HUES64 (cell line): ENCODE results near the gene SH2D6.
A peak's percentile ranks its signal among the peaks of the same experiment; 100 is the strongest.
"Not testable (repeated sequence)": the region's sequence is repeated elsewhere in the genome, so short reads cannot be mapped to it uniquely, and the experiment has no call there.

ENCODE experiments used
- H3K27ac ChIP-seq: 2 replicates; pipeline ENCODE4 v1.7.0; 2013; ENCODE audit warnings: low read depth, low read length, inconsistent platforms
- H3K27me3 ChIP-seq: 2 replicates; pipeline ENCODE4 v1.6.1; 2013; ENCODE audit warnings: mild to moderate bottlenecking, low read length; ENCODE audit not compliant: insufficient read depth
- H3K36me3 ChIP-seq: 2 replicates; pipeline ENCODE4 v1.6.1; 2013; ENCODE audit warnings: mild to moderate bottlenecking, low read length; ENCODE audit not compliant: insufficient read depth
- H3K4me1 ChIP-seq: 2 replicates; pipeline ENCODE4 v1.6.1; 2013; ENCODE audit warnings: mild to moderate bottlenecking, low read length, moderate library complexity; ENCODE audit not compliant: insufficient read depth
- H3K4me3 ChIP-seq: 2 replicates; pipeline ENCODE4 v1.5.1; 2013; ENCODE audit warnings: mild to moderate bottlenecking, low read length, moderate library complexity
- H3K9ac ChIP-seq: 2 replicates; pipeline ENCODE4 v1.6.1; 2013; ENCODE audit warnings: mild to moderate bottlenecking, low read depth, low read length
- H3K9me3 ChIP-seq: 2 replicates; pipeline ENCODE4 v1.6.1; 2013; ENCODE audit warnings: low read depth, low read length; ENCODE audit not compliant: insufficient read depth
- WGBS: fragments of 150-250, 120-280 bp; methylation state at CpG from one replicate; pipeline ENCODE4 v1.1.7; 2013; ENCODE audit warnings: missing lambda C conversion rate; 5-methylcytosine and 5-hydroxymethylcytosine counted together

The SH2D6 gene

GRCh38 chr2:85435981-85436835 lies 17.7 kb downstream of the SH2D6 start:
- no peaks in the 10 kb centered on the region for H3K36me3 ChIP-seq
- no peak overlapping the region for H3K27ac ChIP-seq
- H3K4me1 ChIP-seq = peaks cover 27% of the 10 kb centered on the region
- no peak overlapping the region for H3K4me3 ChIP-seq
- H3K9ac ChIP-seq = no peak overlapping the region
- H3K9me3 ChIP-seq = no peaks in the 10 kb centered on the region
- 86% methylated on average over 16 of the region's 16 CpGs for WGBS
- peaks cover 8% of the 10 kb centered on the region; the same call in 1 of the 2 replicates for H3K27me3 ChIP-seq

DNA sequence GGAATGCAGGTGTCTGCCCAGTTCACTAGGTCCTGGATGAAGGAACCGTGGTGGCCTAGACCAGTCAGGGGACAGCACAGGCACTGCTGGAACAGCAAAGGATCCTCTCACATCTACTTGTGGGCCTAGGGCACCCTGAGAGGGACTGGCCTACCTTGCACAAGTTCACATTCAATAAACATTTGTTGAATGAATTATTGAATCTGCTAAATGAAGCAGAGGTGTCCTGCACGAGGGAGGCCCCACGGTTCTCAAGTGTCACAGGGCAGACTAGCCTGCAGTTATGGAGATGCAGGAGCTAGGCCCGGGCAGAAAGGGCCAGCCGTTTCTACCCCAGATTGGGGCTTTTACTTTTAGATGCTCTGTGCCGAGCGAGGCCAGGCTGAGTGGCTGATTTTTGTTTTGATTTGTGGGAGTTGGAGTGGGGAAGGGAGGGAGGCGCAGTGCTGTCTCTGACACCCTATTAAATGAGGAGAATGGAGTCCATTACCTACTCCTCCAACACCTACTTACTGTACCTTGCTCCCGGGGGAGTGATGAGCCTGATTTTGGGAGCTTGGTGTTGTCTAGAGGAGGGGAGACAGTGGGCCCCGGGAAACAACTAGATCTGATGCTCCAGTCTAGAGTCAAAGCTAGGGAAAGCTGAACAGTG lies 18.4 kb downstream of the SH2D6 start:
- Histone ChIP-seq H3K27me3 (peaks cover 8% of the 10 kb centered on the region; the same call in 1 of the 2 replicates), H3K4me3 (peak overlapping the region; percentile 60), H3K9me3 (no peaks in the 10 kb centered on the region), H3K27ac (peak overlapping the region; percentile 49; the same call in 1 of the 2 replicates), H3K36me3 (no peaks in the 10 kb centered on the region), H3K4me1 (peaks cover 20% of the 10 kb centered on the region), H3K9ac (peak overlapping the region; percentile 92)
- WGBS = 72% methylated on average over 9 of the region's 10 CpGs

DNA sequence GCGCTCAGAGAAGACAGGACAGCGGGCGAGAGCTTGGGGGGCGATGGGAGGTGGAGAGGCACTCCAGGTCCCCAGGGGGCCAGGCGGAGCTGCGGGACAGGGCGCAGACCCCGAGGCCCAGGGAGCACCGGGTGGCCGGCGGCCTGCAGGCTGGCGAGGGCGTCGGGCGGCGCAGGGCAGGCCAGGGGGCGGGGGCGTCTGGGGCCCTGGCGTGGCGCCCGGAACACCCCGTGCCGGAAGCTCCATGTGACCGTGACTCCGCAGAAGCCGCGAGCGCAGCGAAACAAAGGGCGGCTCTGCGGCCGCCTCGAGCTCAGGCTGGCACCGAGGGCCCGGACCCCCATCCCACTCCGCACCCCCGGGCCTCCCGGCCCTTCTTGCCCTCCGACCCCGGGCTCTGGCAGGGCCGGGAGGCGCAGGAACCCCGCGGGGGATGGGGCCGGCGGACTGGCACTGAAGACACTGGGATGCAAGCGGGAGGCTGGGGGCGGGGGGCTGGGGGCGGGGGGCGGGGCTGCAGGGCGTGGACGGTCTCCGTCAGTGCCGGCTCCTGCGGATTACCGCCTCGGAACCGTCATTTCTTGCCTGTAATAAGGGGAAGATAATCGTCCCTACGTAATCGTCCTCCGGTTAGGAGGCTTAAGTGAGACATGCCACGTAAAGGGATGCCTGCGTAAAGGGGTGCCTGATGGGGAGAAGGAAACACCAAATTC lies 19.1 kb downstream of the SH2D6 start:
- Histone ChIP-seq H3K9me3 (no peaks in the 10 kb centered on the region), H3K36me3 (no peaks in the 10 kb centered on the region), H3K27me3 (peaks cover 8% of the 10 kb centered on the region; the same call in 1 of the 2 replicates), H3K4me3 (peak overlapping the region; percentile 60), H3K9ac (peak overlapping the region; percentile 92), H3K4me1 (peaks cover 19% of the 10 kb centered on the region), H3K27ac (peak overlapping the region; percentile 72)
- WGBS = 4% methylated on average over 64 of the region's 64 CpGs

DNA sequence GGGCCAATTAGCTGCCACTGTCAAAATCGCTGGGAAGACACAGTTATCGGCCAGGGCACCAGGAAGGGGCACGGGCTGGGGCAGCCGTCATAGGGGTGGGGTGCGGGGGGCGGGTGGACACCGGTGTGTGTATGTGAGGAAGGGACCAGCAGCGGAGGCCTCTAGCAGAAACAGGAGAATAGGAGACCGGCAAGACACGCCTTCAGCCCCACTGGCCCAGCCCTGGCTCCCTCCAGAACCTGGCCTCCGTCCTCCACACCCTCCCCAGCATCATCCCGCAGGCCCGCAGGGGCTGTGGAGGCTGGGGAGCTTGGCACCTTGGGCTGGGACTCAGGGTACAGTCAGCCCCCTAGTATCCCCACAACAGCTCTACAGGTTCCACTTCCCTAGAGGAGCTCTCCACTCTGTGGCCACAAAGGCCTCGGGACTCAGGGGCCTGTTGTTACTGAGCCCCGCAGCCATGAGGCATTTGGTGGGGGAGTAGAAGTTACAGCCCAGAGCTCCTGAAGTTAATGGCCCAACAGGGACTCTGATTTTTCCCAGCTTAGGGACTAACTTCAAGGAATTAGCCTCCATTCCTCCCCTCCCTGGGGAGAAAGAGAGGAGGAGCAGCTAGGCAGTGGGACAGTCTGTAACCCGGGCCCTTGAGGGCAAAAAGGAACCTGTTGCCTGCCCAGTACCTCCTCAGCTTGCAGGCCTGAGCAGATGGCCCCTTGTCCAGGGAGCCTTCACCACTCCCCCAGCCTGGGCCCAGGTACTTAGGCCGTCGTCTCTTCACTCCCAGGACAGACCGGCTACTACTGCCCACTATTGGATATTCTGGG lies 19.9 kb downstream of the SH2D6 start:
- Histone ChIP-seq H3K27ac (peak overlapping the region; percentile 41; the same call in 1 of the 2 replicates), H3K9me3 (no peaks in the 10 kb centered on the region), H3K4me3 (peak overlapping the region; percentile 60), H3K27me3 (peaks cover 8% of the 10 kb centered on the region; the same call in 1 of the 2 replicates), H3K4me1 (peaks cover 16% of the 10 kb centered on the region), H3K36me3 (no peaks in the 10 kb centered on the region), H3K9ac (peak overlapping the region; percentile 92; the same call in 1 of the 2 replicates)
- 30% methylated on average over 19 of the region's 19 CpGs for WGBS

- H3K27ac ChIP-seq = no peak overlapping the region
- WGBS = 91% methylated on average over 6 of the region's 6 CpGs
- peaks cover 8% of the 10 kb centered on the region; the same call in 1 of the 2 replicates for H3K27me3 ChIP-seq
- H3K4me3 ChIP-seq = no peak overlapping the region
- no peak overlapping the region for H3K9ac ChIP-seq
- H3K4me1 ChIP-seq = peaks cover 16% of the 10 kb centered on the region
- H3K9me3 ChIP-seq = no peaks in the 10 kb centered on the region
- no peaks in the 10 kb centered on the region for H3K36me3 ChIP-seq
Observed at GRCh38 chr2:85439025-85439472, 20.5 kb downstream of the SH2D6 start.

- not testable (repeated sequence) for H3K4me3 ChIP-seq, H3K36me3 ChIP-seq, H3K9me3 ChIP-seq, H3K27ac ChIP-seq, H3K9ac ChIP-seq, H3K27me3 ChIP-seq
- WGBS = 95% methylated on average over 9 of the region's 9 CpGs
- peaks cover 16% of the 10 kb centered on the region for H3K4me1 ChIP-seq
Observed at GRCh38 chr2:85439569-85439968, 21.1 kb downstream of the SH2D6 start.

GRCh38 chr2:85439986-85440385 lies 21.5 kb downstream of the SH2D6 start:
- peaks cover 8% of the 10 kb centered on the region; the same call in 1 of the 2 replicates for H3K27me3 ChIP-seq
- no peak overlapping the region for H3K4me3 ChIP-seq
- no peak overlapping the region for H3K27ac ChIP-seq
- no peaks in the 10 kb centered on the region for H3K9me3 ChIP-seq
- H3K9ac ChIP-seq = no peak overlapping the region
- peaks cover 16% of the 10 kb centered on the region for H3K4me1 ChIP-seq
- H3K36me3 ChIP-seq = no peaks in the 10 kb centered on the region
- 91% methylated on average over 7 of the region's 7 CpGs for WGBS

- Histone ChIP-seq H3K4me1 (peaks cover 16% of the 10 kb centered on the region), H3K9ac (no peak overlapping the region), H3K27me3 (peaks cover 8% of the 10 kb centered on the region; the same call in 1 of the 2 replicates), H3K9me3 (no peaks in the 10 kb centered on the region), H3K4me3 (no peak overlapping the region), H3K27ac (no peak overlapping the region), H3K36me3 (no peaks in the 10 kb centered on the region)
- WGBS = 96% methylated on average over 4 of the region's 5 CpGs
Observed at GRCh38 chr2:85440729-85441128, 22.2 kb downstream of the SH2D6 start.

GRCh38 chr2:85441864-85442263 lies 23.4 kb downstream of the SH2D6 start:
- Histone ChIP-seq H3K4me1 (peaks cover 9% of the 10 kb centered on the region), H3K36me3 (no peaks in the 10 kb centered on the region), H3K9ac (no peak overlapping the region), H3K4me3 (no peak overlapping the region), H3K9me3 (no peaks in the 10 kb centered on the region), H3K27ac (no peak overlapping the region), H3K27me3 (peaks cover 5% of the 10 kb centered on the region; the same call in 1 of the 2 replicates)
- WGBS = 80% methylated on average over 4 of the region's 4 CpGs

GRCh38 chr2:85444629-85445172 lies 26.2 kb downstream of the SH2D6 start:
- Histone ChIP-seq H3K36me3 (no peaks in the 10 kb centered on the region), H3K9ac (no peak overlapping the region), H3K4me3 (no peak overlapping the region), H3K9me3 (no peaks in the 10 kb centered on the region), H3K27me3 (no peaks in the 10 kb centered on the region; the same call in 1 of the 2 replicates), H3K27ac (no peak overlapping the region), H3K4me1 (no peaks in the 10 kb centered on the region)
- 77% methylated on average over 6 of the region's 6 CpGs for WGBS
